ENCODE results near the gene NUP43. TPM values are rescaled to one million over a fixed set of nuclear protein-coding genes. Genes with fewer than 3 reads are reported as not detected.
A peak's percentile ranks its signal among the peaks of the same experiment; 100 is the strongest.

NUP43 gene
- 10 to 100 TPM; 16.1 to 64.4 (median 16.3) TPM for total RNA-seq

- peak within 1 kb of the TSS; percentile 64 to 96 (median 72) for H3K4me3 ChIP-seq
- peak; percentile 89 to 97 (median 92) for DNase-seq
- no peaks in the 10 kb centered on the region for H3K27me3 ChIP-seq
- peak within 1 kb of the TSS; percentile 72 to 80 (median 76) for H3K27ac ChIP-seq
- H3K4me1 ChIP-seq, result peaks cover 0 to 28% (median 6%) of the 10 kb centered on the region in 4 donors
- H3K9me3 ChIP-seq, result no peaks in the 10 kb centered on the region
- H3K36me3 ChIP-seq, result peaks cover 0 to 22% (median 0%) of the 10 kb centered on the region in 3 donors
- peak in 1 of 2 donors; percentile 41 for TF ChIP-seq POLR2A (IDR thresholded peaks at IDR 0.05)
- peak; percentile 49 to 83 (median 67) for TF ChIP-seq CTCF (IDR thresholded peaks at IDR 0.05)
These were observed at the start of gene NUP43 for GRCh38 chr6:149746147-149746946. Gene NUP43, minus strand, starts transcription at chr6:149746529. Its CDS starts 34 bp downstream, at chr6:149746495.

- Histone ChIP-seq H3K9me3 (no peaks in the 10 kb centered on the region), H3K4me3 (no peak overlapping the region), H3K36me3 (peaks cover 0 to 25% (median 0%) of the 10 kb centered on the region in 3 donors), H3K27me3 (no peaks in the 10 kb centered on the region), H3K27ac (no peak overlapping the region), H3K4me1 (no peaks in the 10 kb centered on the region)
- TF ChIP-seq POLR2A (IDR thresholded peaks at IDR 0.05), result no peak
- no peak for TF ChIP-seq CTCF (IDR thresholded peaks at IDR 0.05)
- DNase-seq, result no peak
These were observed 37.2 kb upstream of the NUP43 start for GRCh38 chr6:149783551-149783950.

GRCh38 chr6:149782337-149782736 is 36.0 kb upstream of the NUP43 start:
- H3K4me3 ChIP-seq, result no peak overlapping the region
- H3K27me3 ChIP-seq, result no peaks in the 10 kb centered on the region
- TF ChIP-seq CTCF (IDR thresholded peaks at IDR 0.05) (no peak), POLR2A (IDR thresholded peaks at IDR 0.05) (no peak)
- no peaks in the 10 kb centered on the region for H3K9me3 ChIP-seq
- no peak for DNase-seq
- no peaks in the 10 kb centered on the region for H3K4me1 ChIP-seq
- no peak overlapping the region for H3K27ac ChIP-seq
- H3K36me3 ChIP-seq, result peaks cover 0 to 29% (median 0%) of the 10 kb centered on the region in 3 donors

- H3K4me1 ChIP-seq, result no peaks in the 10 kb centered on the region
- no peak overlapping the region for H3K27ac ChIP-seq
- no peaks in the 10 kb centered on the region for H3K27me3 ChIP-seq
- H3K4me3 ChIP-seq, result no peak overlapping the region
- no peak for DNase-seq
- H3K9me3 ChIP-seq, result no peaks in the 10 kb centered on the region
- no peak for TF ChIP-seq POLR2A (IDR thresholded peaks at IDR 0.05)
- TF ChIP-seq CTCF (IDR thresholded peaks at IDR 0.05), result no peak
- H3K36me3 ChIP-seq, result peaks cover 0 to 29% (median 0%) of the 10 kb centered on the region in 3 donors
These were observed 35.4 kb upstream of the NUP43 start for GRCh38 chr6:149781715-149782114.

- Histone ChIP-seq H3K4me1 (no peaks in the 10 kb centered on the region), H3K27ac (no peak overlapping the region), H3K36me3 (peaks cover 0 to 45% (median 0%) of the 10 kb centered on the region in 3 donors), H3K4me3 (no peak overlapping the region), H3K27me3 (no peaks in the 10 kb centered on the region), H3K9me3 (no peaks in the 10 kb centered on the region)
- DNase-seq, result no peak
- TF ChIP-seq POLR2A (IDR thresholded peaks at IDR 0.05), result no peak
- no peak for TF ChIP-seq CTCF (IDR thresholded peaks at IDR 0.05)
These were observed 33.3 kb upstream of the NUP43 start for GRCh38 chr6:149779644-149779963.
